Stomach (tissue), 4 donors: ENCODE measurements around the gene CCDC30.

Experiments
- EP300 ChIP-seq: sonication (generic); formaldehyde crosslinking; IDR thresholded peaks from one replicate; pipeline ENCODE4 v1.6.1; 2017; ENCODE audit warnings: antibody characterized with exemption
- POLR2A ChIP-seq, 4 donors: fragments of 450-650 bp; IDR thresholded peaks; one replicate each; pipeline ENCODE4 v1.6.1; 2016; ENCODE audit warnings: antibody characterized with exemption in 4 of 4, control low read depth in 2 of 4, mild to moderate bottlenecking in 1 of 4, moderate library complexity in 1 of 4
- POLR2AphosphoS5 ChIP-seq, 3 donors: sonication (generic); formaldehyde crosslinking; IDR thresholded peaks; one replicate each; pipeline ENCODE4 v1.6.1; 2016; ENCODE audit warnings: antibody characterized with exemption in 3 of 3
- TF ChIP-seq, protein P1 (sequence below), 7 experiments: fragments of 450-650 bp in 4 of 7; fragments of 200-600 bp in 3 of 7; sonication (generic) in 3 of 7; IDR thresholded peaks; one replicate each; pipeline ENCODE4 v1.5.1; 2016 to 2019; ENCODE audit warnings: antibody characterized with exemption in 7 of 7, control low read depth in 2 of 7, mild to moderate bottlenecking in 1 of 7

DNA sequence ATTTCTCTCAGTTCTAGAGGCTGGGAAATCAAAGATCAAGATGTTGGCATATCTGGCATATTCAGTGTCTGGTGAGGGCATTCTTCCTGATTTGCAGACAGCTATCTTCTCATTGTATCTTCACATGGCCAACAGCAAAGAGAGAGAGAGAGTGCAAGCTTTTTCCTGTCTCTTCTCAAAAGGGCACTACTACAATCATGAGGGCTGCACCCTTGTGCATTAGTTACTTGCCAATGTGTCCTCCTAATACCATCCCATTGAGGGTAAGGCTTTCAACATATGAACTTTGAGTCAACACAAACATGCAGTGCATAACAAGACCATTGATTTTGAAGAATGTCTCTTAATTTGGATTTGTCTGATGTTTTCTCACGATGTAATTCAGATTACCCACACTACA is 78.0 kb downstream of the CCDC30 start:
- no peak for TF ChIP-seq POLR2AphosphoS5 (IDR thresholded peaks at IDR 0.05)
- TF ChIP-seq, protein P1, sequence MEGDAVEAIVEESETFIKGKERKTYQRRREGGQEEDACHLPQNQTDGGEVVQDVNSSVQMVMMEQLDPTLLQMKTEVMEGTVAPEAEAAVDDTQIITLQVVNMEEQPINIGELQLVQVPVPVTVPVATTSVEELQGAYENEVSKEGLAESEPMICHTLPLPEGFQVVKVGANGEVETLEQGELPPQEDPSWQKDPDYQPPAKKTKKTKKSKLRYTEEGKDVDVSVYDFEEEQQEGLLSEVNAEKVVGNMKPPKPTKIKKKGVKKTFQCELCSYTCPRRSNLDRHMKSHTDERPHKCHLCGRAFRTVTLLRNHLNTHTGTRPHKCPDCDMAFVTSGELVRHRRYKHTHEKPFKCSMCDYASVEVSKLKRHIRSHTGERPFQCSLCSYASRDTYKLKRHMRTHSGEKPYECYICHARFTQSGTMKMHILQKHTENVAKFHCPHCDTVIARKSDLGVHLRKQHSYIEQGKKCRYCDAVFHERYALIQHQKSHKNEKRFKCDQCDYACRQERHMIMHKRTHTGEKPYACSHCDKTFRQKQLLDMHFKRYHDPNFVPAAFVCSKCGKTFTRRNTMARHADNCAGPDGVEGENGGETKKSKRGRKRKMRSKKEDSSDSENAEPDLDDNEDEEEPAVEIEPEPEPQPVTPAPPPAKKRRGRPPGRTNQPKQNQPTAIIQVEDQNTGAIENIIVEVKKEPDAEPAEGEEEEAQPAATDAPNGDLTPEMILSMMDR (IDR thresholded peaks at IDR 0.05): no peak
- TF ChIP-seq POLR2A (IDR thresholded peaks at IDR 0.05): no peak
- no peak for TF ChIP-seq EP300
